ENCODE results near the gene ZC2HC1B. TPM values are rescaled to one million over a fixed set of nuclear protein-coding genes. Genes with fewer than 3 reads are reported as not detected.
"Not testable (repeated sequence)": the region's sequence is repeated elsewhere in the genome, so short reads cannot be mapped to it uniquely, and the experiment has no call there.

ZC2HC1B gene, protein sequence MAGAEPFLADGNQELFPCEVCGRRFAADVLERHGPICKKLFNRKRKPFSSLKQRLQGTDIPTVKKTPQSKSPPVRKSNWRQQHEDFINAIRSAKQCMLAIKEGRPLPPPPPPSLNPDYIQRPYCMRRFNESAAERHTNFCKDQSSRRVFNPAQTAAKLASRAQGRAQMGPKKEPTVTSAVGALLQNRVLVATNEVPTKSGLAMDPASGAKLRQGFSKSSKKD
- polyA plus RNA-seq (ENCODE audit: insufficient read length), result not detected

DNA sequence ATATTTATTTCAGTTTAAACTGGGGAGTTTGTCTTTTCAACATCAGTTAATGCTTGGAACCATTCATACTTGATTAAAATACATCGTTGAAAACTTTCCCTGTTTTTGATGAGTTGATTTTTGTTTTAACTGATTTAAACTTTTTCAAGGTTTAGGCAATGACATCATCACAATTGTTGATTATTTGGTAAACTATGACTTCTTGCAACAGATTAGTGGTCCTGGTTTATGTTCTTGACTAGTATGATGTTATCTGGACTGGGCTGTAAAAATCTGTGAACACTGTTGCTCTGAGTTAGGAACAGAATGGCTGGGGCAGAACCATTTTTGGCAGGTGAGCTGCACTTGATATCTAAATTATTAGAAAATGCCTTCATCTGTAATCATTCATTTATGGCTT lies at the start of gene ZC2HC1B:
Gene ZC2HC1B (plus strand): TSS at position 241 of the 400 bp plus-strand sequence. CDS start 66 bp downstream, at position 307.
- DNase-seq (ENCODE audit: low read depth), result no peak

DNA sequence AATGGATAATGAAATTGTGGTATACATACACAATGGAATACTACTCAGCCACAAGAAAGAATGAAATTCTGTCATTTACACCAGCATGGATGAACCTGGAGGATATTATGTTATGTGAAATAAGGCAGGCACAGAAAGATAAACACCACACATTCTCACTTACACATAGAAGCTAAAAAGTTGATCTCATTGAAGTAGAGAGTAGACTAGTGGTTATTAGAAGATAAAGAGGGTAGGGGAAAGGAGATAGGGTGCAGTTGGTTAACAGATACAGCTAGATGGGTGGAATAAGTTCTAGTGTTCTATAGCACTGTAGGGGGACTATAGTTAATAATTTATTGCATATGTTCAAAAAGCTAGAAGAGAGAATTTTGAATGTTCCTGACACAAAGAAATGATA lies 46.7 kb upstream of the ZC2HC1B start:
- no peak for DNase-seq (ENCODE audit: low read depth)

- DNase-seq (ENCODE audit: low read depth), result no peak
Measured at GRCh38 chr6:143821359-143821758, 42.9 kb upstream of the ZC2HC1B start.

GRCh38 chr6:143822584-143823024 lies 41.7 kb upstream of the ZC2HC1B start:
- no peak for DNase-seq (ENCODE audit: low read depth)

DNA sequence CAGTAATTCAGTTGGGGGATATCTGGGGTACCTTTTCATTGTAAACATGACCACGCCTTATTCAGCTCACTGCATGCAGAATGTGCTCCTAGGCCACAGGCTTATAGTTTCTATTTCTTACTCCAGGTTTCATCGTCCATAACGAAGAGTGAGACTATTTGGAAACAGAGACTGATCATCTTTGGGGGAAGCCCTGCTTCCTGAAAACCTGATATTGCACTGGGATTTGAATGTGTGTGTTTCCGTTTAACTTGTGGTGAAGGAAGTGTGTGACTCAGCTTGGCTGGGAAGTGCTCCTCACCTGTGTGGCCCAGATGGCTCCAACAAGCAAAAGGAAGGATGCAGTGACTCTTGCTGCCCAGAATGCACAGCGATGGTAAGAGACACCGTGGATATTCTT lies 40.7 kb upstream of the ZC2HC1B start:
- DNase-seq (ENCODE audit: low read depth), result no peak

GRCh38 chr6:143828572-143828971 lies 35.7 kb upstream of the ZC2HC1B start:
- DNase-seq (ENCODE audit: low read depth), result no peak

- DNase-seq (ENCODE audit: low read depth), result no peak
Measured at GRCh38 chr6:143836150-143836549, 28.1 kb upstream of the ZC2HC1B start.

GRCh38 chr6:143838395-143838794 lies 25.9 kb upstream of the ZC2HC1B start:
- DNase-seq (ENCODE audit: low read depth), result no peak

DNA sequence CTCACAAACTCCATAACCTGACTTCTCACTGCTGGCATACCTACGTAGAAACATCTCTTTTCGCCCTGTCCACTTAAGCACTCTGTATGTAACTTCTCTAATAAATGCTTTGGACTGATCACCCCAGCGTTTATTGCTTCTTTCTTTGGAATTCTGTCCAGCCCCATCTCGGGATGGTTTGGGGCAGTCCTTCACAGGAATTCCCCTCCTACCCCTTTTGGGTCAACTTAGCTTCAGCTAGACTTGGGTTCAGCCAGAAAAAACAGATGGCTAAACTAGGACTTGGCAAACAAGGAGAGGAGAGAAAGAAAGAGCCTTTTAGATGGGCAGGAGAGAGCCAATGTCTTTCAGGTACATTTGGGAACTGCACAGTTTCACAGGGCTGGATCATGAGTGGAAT lies 25.1 kb upstream of the ZC2HC1B start:
- DNase-seq (ENCODE audit: low read depth), result no peak

- no peak for DNase-seq (ENCODE audit: low read depth)
Measured at GRCh38 chr6:143840595-143841265, 23.5 kb upstream of the ZC2HC1B start.

DNA sequence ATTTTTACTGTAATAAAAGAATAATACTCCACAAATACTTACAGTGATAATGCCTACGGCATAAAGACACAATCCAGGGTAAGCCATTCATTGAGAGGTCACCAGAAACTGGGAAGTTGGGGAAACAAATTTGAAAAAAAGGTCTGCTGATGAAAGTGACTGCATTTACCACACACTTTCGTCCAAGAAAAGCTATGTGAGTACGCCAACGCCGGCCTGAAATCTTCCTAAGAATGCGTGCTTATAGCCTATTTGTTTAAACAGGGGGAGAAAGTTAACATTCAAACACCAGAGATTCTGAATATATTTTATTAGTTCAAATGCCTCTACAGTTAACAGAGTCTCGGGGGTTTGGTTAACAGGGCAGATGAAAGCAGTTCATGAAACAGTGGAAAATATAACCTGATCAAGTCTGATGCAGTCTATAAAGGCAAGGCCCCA lies 21.8 kb upstream of the ZC2HC1B start:
- DNase-seq (ENCODE audit: low read depth), result peak; percentile 73

GRCh38 chr6:143842902-143843676 lies 21.2 kb upstream of the ZC2HC1B start, which contains the start of gene LTV1:
TSS of gene LTV1 (plus strand) at chr6:143843338. CDS start at chr6:143843478, 140 bp downstream.
- DNase-seq (ENCODE audit: low read depth), result peak; percentile 95

DNA sequence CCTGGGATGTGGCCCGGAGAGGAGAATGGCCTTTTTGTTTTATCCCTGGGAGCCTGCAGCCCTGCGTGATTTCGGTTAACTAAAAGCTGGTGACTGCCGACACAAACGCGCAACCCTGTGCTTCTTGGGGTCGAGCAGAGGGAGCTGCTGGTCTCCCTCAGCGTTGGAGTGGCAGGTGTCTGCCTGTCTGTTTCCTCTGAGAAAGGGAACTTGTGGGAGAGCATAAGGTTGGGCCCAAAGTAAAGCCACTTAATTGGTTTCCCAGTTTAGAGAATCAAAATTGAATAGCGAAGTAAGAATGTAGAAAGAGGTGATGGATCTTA lies 20.6 kb upstream of the ZC2HC1B start:
- no peak for DNase-seq (ENCODE audit: low read depth)

- no peak for DNase-seq (ENCODE audit: low read depth)
Measured at GRCh38 chr6:143844006-143844405, 20.3 kb upstream of the ZC2HC1B start.

GRCh38 chr6:143845033-143845432 lies 19.2 kb upstream of the ZC2HC1B start:
- DNase-seq (ENCODE audit: low read depth), result no peak

DNA sequence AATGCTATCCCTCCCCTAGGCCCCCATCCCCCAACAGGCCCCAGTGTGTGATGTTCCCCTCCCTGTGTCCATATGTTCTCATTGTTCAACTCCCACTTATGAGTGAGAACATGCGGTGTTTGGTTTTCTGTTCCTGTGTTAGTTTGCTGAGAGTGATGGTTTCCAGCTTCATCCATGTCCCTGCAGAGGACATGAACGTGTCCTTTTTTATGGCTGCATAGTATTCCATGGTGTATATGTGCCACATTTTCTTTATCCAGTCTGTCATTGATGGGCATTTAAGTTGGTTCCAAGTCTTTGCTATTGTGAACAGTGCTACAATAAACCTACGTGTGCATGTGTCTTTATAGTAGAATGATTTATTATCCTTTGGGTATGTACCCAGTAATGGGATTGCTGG lies 12.6 kb upstream of the ZC2HC1B start:
- DNase-seq (ENCODE audit: low read depth), result not testable (repeated sequence)

GRCh38 chr6:143855057-143855456 lies 9.2 kb upstream of the ZC2HC1B start:
- DNase-seq (ENCODE audit: low read depth), result not testable (repeated sequence)

GRCh38 chr6:143856762-143857161 lies 7.5 kb upstream of the ZC2HC1B start:
- DNase-seq (ENCODE audit: low read depth), result not testable (repeated sequence)

- no peak for DNase-seq (ENCODE audit: low read depth)
Measured at GRCh38 chr6:143857651-143858050, 6.6 kb upstream of the ZC2HC1B start.

DNA sequence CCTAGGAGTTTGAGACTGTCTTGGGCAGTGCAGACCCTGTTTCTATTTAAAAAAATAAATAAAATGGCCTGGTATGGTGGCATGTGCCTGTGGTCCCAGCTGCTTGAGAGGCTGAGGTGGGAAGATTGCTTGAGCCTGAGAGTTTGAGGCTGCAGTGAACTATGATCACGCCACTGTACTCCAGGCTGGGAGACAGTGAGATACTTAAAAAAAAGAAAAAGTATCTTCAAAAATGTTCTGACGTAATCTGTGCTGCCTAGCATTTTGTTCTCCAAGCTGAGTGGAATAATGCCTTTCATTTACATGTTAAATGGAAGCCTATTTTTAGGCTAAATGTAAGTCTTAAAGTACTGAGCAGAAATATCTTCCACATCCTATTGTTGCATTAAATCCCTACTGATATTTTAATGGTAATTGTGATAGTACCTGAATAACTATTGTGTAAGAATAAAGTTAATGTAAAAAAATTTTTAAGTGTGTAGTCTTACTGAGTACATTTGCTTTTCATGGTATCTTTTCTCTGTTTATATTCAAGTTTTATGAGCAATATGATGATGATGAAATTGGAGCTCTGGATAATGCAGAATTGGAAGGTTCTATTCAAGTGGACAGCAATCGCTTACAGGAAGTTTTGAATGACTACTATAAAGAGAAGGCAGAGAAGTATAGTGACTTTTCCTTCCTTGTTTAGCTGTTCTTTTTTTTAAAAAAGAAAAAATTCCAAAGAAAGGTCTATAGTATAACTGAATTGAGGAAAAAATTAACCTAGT lies 4.2 kb upstream of the ZC2HC1B start:
- DNase-seq (ENCODE audit: low read depth), result no peak

DNA sequence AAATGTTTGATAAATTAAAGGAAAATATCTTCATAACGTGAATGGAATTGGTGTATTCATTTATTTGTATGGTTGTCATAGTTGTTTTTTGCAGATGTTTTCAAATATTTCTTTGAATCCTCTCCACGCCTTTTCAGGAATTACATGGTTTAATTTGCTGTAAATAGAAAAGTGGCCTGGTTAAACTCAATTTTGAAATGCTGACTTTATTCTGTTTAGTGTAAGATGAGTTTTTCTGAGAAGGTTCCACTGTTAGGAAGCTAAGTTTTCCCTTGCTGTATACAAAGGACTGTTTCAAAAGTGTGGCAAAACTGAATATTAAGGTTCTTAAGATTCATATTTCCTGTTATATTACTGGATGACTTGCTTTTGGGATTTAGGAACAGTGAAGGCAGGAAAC lies 503 bp upstream of the ZC2HC1B start:
- no peak for DNase-seq (ENCODE audit: low read depth)

DNA sequence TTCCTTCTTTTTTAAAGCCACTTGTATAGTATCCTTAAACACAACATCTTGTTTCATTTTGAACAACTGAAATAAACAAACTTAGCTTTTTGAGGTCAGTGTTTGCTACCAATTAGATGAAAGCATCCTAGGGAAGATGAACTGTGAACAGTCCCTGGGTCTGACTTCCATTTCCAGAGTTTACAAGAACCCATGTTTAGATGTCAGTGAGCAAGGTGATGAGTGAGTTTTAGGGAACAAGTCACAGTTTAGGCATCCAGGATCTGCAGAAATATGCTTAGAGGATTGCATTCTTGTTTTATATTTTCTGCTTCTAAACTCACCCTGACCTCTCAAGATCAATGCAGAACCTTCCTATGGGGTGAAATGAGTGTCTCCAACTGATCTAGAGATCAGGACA lies 3.0 kb downstream of the ZC2HC1B start:
- no peak for DNase-seq (ENCODE audit: low read depth)

All from forelimb muscle (tissue), 1 donor.